AG09319 (cell line): ENCODE data around the gene GHRL.

Source experiments
- DNase-seq: peaks from one replicate; pipeline ENCODE4 v3.0.0-alpha.2; 2010; ENCODE audit warnings: low read depth; ENCODE audit errors: extremely low read depth
- TF ChIP-seq, protein P1 (sequence below): IDR thresholded peaks from 2 replicates; pipeline ENCODE4 v1.5.1; 2011; ENCODE audit warnings: low read depth, mild to moderate bottlenecking, inconsistent platforms, low read length, moderate library complexity

GHRL gene

DNA sequence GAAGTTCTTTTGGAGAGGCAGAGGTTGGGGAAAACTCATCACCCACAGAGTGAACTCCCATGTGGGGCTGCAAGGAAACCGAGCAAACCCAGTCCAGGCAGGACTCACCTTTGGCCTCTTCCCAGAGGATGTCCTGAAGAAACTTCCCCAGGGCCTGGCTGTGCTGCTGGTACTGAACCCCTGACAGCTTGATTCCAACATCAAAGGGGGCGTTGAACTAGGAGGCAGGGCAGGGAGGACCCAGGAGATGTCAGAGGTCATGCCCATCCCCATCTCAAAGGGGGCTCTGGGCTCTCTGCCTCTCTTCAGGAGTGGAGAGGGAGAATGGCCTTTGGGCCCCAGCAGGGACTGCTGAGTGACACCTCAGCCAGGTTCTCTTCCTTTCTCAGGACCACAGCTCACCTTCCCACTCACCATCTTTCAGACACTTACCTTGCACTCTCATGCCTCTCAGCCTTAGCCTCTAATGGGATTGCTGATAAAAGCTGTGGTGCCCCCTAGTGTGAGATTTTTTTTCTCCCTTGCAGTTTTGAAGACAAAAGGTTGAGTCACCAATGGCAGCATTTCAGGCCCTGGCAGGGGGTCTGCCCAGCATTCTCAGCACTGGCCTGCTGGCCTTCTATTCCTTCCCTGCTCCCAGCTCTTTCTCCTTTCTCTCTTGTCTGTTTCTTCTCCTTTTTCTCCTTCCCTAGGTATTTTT is 6.0 kb downstream of the GHRL start:
- DNase-seq: peak; percentile 19
- TF ChIP-seq, protein P1, sequence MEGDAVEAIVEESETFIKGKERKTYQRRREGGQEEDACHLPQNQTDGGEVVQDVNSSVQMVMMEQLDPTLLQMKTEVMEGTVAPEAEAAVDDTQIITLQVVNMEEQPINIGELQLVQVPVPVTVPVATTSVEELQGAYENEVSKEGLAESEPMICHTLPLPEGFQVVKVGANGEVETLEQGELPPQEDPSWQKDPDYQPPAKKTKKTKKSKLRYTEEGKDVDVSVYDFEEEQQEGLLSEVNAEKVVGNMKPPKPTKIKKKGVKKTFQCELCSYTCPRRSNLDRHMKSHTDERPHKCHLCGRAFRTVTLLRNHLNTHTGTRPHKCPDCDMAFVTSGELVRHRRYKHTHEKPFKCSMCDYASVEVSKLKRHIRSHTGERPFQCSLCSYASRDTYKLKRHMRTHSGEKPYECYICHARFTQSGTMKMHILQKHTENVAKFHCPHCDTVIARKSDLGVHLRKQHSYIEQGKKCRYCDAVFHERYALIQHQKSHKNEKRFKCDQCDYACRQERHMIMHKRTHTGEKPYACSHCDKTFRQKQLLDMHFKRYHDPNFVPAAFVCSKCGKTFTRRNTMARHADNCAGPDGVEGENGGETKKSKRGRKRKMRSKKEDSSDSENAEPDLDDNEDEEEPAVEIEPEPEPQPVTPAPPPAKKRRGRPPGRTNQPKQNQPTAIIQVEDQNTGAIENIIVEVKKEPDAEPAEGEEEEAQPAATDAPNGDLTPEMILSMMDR: peak; percentile 50

GRCh38 chr3:10286133-10286524 is 6.6 kb downstream of the GHRL start:
- TF ChIP-seq, protein P1: no peak

DNA sequence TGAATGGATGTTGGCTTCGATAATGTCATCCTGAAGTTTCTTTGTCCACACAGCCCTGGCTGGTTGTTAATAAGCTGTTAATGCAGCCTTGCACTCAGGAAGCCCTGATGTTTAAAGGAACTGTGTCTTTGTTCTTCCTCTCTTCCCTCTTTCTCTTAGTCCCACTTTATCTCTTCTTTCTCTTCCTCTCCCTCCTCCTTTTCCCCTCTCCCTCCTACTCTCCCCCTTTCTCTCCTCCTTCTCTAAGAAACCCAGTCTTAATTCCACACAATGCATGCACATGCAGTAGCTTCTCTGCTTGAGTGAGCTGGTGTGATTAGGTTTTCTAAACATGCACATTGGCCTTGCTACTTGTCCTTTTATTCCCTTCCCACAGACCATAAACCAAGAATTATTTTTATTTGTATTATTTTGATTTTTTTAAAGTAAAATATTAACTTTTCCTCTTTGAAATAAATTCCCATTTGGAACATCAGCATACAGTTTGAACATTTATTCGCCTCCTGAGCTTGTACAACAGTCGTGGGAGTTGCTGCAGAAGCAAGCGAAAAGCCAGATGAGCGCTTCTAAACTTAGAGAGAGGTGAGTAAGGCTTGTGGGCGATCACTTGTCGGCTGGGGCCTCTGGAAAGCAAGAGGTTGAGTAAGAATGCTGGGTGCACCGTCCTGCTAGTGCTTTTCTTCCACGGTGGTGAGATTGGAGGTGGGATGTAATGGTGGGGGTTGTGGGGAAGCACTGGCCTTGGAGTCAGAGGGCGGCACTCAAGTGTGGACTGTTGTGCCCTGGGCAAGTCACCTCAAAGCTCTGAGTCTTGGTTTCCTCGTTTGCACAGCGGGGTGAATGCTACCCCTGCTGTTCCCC is 7.2 kb downstream of the GHRL start:
- no peak for DNase-seq
- TF ChIP-seq, protein P1: no peak

More at GRCh38 chr3:10286133-10286524, 6.6 kb downstream of the GHRL start:
- DNase-seq: no peak

DNA sequence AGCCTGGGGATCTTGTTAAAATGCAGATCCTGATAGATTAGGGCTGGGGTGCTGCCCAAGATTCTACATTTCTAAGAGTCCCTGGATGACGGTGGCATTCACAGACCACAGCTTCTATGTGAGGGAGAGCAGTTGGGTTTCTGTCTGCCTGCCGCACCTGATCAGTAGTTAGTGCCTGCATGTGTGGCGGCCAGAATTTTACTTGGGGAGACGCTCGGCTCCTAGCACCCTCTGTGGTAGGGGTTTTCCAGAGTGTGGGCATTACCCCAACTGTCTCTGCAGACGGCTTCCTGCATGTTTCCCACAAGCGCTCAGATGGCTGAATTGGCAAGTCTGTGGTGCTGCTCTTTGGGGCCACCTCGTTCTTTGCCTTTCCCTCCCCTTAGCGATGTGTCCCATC is 8.3 kb downstream of the GHRL start:
- no peak for DNase-seq
- TF ChIP-seq, protein P1: no peak

- TF ChIP-seq, protein P1: no peak
- no peak for DNase-seq
Observed at GRCh38 chr3:10283638-10284037, 9.1 kb downstream of the GHRL start.

GRCh38 chr3:10281951-10282350 is 10.8 kb downstream of the GHRL start:
- TF ChIP-seq, protein P1: no peak
- DNase-seq: no peak

DNA sequence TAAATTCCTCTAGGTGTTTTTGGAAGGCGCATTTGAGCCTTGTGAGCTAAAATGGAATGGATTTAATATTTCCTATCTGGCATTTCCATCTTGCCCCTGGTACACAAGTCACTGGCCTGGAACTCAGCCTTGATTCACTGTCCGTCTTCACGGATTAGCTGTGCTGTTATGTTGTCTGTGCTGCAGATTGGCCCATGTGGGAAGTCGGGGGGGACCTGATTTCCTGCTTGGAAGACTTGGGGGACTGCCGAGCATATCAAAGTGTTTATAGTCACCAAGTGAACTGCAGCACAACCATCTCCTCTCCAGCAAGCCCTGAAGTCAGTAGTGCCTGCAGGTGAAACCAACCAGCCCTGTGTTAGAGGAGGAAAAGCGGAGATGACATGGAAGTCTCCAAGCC is 12.2 kb downstream of the GHRL start:
- TF ChIP-seq, protein P1: no peak
- DNase-seq: no peak
